MM.1S (cell line): ENCODE measurements around the gene JMJD7.
A peak's percentile ranks its signal among the peaks of the same experiment; 100 is the strongest.

Experiments used
- DNase-seq: peaks from one replicate; pipeline ENCODE4 v3.0.0-alpha.2; 2015
- H2AFZ ChIP-seq: fragments of 300-600 bp; sonication (generic); 2 replicates; pipeline ENCODE4 v1.6.0; 2016; ENCODE audit warnings: antibody characterized with exemption, low read length
- H3F3A ChIP-seq: fragments of 300-600 bp; sonication (generic); 2 replicates; pipeline ENCODE4 v1.6.1; 2016; ENCODE audit warnings: mild to moderate bottlenecking, antibody characterized with exemption, low read length, moderate library complexity, mixed read lengths; ENCODE audit not compliant: insufficient read depth
- H3K27ac ChIP-seq: fragments of 300-600 bp; sonication (generic); 2 replicates; pipeline ENCODE4 v1.5.1; 2016; ENCODE audit warnings: mild to moderate bottlenecking, low read length
- H3K27me3 ChIP-seq: fragments of 300-600 bp; sonication (generic); replicated peaks from 2 replicates; pipeline ENCODE4 v1.6.0; 2016; ENCODE audit warnings: low read length; ENCODE audit not compliant: insufficient read depth
- H3K36me3 ChIP-seq: fragments of 300-600 bp; sonication (generic); replicated peaks from 2 replicates; pipeline ENCODE4 v1.6.1; 2016; ENCODE audit warnings: mild to moderate bottlenecking, low read length, mixed read lengths; ENCODE audit not compliant: insufficient read depth
- H3K4me1 ChIP-seq: fragments of 300-600 bp; sonication (generic); 2 replicates; pipeline ENCODE4 v1.6.1; 2016; ENCODE audit warnings: low read length, mixed read lengths
- H3K4me2 ChIP-seq: fragments of 300-600 bp; sonication (generic); 2 replicates; pipeline ENCODE4 v1.6.0; 2016; ENCODE audit warnings: low read depth, low read length
- H3K4me3 ChIP-seq: fragments of 300-600 bp; sonication (generic); 2 replicates; pipeline ENCODE4 v1.5.1; 2016; ENCODE audit warnings: low read length, mixed read lengths
- H3K79me2 ChIP-seq: fragments of 300-600 bp; sonication (generic); 2 replicates; pipeline ENCODE4 v1.6.1; 2016; ENCODE audit warnings: mixed run types, low read length, mixed read lengths
- H3K9ac ChIP-seq: fragments of 300-600 bp; sonication (generic); 2 replicates; pipeline ENCODE4 v1.6.1; 2016; ENCODE audit warnings: low read length, mixed read lengths
- H3K9me2 ChIP-seq: fragments of 300-600 bp; sonication (generic); replicated peaks from 2 replicates; pipeline ENCODE4 v1.6.1; 2016; ENCODE audit warnings: mild to moderate bottlenecking, low read length, mixed read lengths; ENCODE audit not compliant: insufficient read depth
- H3K9me3 ChIP-seq: fragments of 300-600 bp; sonication (generic); replicated peaks from 2 replicates; pipeline ENCODE4 v1.6.1; 2016; ENCODE audit warnings: mild to moderate bottlenecking, low read length, mixed read lengths; ENCODE audit not compliant: insufficient read depth
- H4K20me1 ChIP-seq: fragments of 300-600 bp; sonication (generic); 2 replicates; pipeline ENCODE4 v1.6.1; 2016; ENCODE audit warnings: mild to moderate bottlenecking, low read length, moderate library complexity, mixed read lengths; ENCODE audit not compliant: insufficient read depth
- EZH2 ChIP-seq: fragments of 300-600 bp; sonication (generic); optimal IDR thresholded peaks from 2 replicates; pipeline ENCODE3; 2017; ENCODE audit warnings: low read depth, mild to moderate bottlenecking, antibody characterized with exemption, low read length, mixed read lengths
- EZH2phosphoT487 ChIP-seq: fragments of 300-600 bp; sonication (generic); IDR thresholded peaks from 2 replicates; pipeline ENCODE4 v1.6.1; 2018; ENCODE audit warnings: antibody characterized with exemption, low read length
- TF ChIP-seq, protein P1 (sequence below): fragments of 300-600 bp; sonication (generic); IDR thresholded peaks from 2 replicates; pipeline ENCODE4 v1.5.1; 2016; ENCODE audit warnings: antibody characterized with exemption, low read length, mixed read lengths

Gene JMJD7

DNA sequence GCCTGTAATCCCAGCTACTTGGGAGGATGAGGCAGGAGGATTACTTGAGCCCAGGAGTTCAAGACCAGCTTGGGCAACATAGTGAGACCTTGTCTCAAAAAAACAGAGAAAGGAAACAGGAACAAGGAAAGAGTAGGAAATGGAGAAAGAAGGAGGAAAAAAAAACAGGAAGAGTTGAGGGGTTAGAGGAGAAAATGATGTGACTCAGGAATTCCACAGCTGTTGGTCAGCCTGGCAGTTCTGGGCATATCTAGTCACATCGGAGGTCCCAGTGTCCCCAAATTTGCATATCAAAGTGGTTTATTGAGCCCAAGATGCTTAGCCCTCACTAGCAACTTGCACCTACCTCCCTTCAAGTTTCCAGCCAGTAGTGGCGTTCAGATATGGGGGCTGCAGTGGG lies 18.8 kb upstream of the JMJD7 start:
- H3F3A ChIP-seq: no peaks in the 10 kb centered on the region
- H2AFZ ChIP-seq: no peak overlapping the region
- H3K27me3 ChIP-seq: no peaks in the 10 kb centered on the region
- no peak for TF ChIP-seq EZH2phosphoT487
- TF ChIP-seq, protein P1, sequence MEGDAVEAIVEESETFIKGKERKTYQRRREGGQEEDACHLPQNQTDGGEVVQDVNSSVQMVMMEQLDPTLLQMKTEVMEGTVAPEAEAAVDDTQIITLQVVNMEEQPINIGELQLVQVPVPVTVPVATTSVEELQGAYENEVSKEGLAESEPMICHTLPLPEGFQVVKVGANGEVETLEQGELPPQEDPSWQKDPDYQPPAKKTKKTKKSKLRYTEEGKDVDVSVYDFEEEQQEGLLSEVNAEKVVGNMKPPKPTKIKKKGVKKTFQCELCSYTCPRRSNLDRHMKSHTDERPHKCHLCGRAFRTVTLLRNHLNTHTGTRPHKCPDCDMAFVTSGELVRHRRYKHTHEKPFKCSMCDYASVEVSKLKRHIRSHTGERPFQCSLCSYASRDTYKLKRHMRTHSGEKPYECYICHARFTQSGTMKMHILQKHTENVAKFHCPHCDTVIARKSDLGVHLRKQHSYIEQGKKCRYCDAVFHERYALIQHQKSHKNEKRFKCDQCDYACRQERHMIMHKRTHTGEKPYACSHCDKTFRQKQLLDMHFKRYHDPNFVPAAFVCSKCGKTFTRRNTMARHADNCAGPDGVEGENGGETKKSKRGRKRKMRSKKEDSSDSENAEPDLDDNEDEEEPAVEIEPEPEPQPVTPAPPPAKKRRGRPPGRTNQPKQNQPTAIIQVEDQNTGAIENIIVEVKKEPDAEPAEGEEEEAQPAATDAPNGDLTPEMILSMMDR: no peak
- TF ChIP-seq EZH2: no peak
- no peaks in the 10 kb centered on the region for H3K79me2 ChIP-seq
- H4K20me1 ChIP-seq: no peaks in the 10 kb centered on the region
- H3K9me3 ChIP-seq: no peaks in the 10 kb centered on the region
- no peak overlapping the region for H3K27ac ChIP-seq
- no peak for DNase-seq
- no peak overlapping the region for H3K9ac ChIP-seq
- no peaks in the 10 kb centered on the region for H3K9me2 ChIP-seq
- H3K36me3 ChIP-seq: no peaks in the 10 kb centered on the region
- no peaks in the 10 kb centered on the region for H3K4me1 ChIP-seq
- H3K4me2 ChIP-seq: no peak overlapping the region
- H3K4me3 ChIP-seq: no peak overlapping the region

DNA sequence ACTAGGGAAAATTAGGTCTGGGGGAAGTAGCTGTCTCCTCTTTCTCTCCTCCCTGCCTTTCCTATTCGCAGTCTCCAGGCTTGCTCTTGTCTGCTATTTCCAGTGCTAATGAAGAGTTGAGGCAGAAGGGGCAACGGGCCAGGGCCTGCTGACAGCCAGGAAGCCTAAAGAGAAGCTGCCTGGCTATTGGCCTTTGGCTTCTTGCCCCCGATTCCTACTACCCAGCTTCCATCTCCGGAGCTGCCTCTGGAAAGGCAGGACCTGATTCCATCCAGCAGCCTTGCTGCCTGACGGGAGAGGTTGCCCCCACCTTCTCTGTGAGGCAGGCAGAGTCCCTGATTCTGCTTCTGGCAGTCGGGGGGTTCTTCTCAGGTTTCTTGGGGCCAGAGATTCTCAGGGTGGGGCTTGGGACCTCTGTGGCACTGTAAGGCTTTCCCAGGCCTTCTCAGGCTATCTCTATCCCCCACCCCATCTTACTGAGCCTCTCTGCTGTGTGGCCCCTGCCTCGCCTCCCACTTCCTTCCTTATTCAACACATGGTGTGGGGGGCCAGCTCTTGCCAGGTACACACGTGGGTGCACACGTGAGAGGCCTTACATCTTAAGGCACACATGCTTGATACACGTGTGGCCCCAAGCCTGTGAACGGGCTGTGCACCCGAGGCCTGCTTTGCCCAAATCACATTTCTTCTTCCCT lies 18.2 kb upstream of the JMJD7 start:
- no peaks in the 10 kb centered on the region for H3K9me3 ChIP-seq
- no peak for DNase-seq
- H2AFZ ChIP-seq: no peak overlapping the region
- no peaks in the 10 kb centered on the region for H3F3A ChIP-seq
- no peaks in the 10 kb centered on the region for H3K27me3 ChIP-seq
- H3K4me2 ChIP-seq: no peak overlapping the region
- no peaks in the 10 kb centered on the region for H3K9me2 ChIP-seq
- no peak overlapping the region for H3K27ac ChIP-seq
- no peaks in the 10 kb centered on the region for H3K79me2 ChIP-seq
- H3K36me3 ChIP-seq: no peaks in the 10 kb centered on the region
- no peak overlapping the region for H3K4me3 ChIP-seq
- TF ChIP-seq EZH2 (no peak), EZH2phosphoT487 (no peak)
- TF ChIP-seq, protein P1: no peak
- H3K4me1 ChIP-seq: no peaks in the 10 kb centered on the region
- H3K9ac ChIP-seq: no peak overlapping the region
- H4K20me1 ChIP-seq: no peaks in the 10 kb centered on the region

DNA sequence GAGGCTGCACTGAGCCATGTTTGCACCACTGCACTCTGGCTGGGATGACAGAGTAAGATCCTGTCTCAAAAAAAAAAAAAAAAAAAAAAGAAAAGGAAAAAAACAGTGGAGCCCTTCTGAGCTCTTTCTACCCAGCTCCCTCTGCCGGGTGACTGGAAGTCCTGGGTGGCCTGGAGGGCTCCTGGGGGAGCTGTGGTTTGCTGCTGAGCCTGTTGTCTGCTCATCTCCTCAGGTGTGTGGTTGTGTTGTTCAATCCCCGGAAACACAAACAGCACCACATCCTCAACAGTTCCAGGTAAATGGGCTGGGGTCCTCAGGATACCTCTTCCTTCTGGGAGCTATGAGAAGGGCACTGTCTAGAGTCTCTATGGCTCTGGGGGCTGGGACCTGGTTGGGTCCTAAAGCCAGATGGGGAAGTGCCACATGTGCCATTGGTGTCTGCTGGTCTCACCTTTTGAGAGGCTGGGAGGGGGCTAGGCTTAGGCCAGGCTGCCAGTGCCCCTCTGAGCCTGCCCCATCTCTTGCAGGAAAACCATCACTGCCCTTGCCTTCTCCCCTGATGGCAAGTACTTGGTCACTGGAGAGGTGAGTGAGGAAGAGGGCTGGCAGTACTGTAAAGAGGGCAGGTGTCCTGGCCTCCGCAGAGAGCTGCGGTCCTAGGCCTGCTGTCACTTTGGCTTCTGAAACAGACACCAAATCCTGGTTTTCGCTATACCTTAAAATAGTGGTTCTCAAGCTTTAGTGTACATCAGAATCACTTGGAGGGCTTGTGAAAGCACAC lies 17.1 kb upstream of the JMJD7 start:
- Histone ChIP-seq H3K4me1 (no peaks in the 10 kb centered on the region), H3K4me2 (no peak overlapping the region)

More for the DNA sequence above, 17.1 kb upstream of the JMJD7 start:
- no peaks in the 10 kb centered on the region for H4K20me1 ChIP-seq
- no peaks in the 10 kb centered on the region for H3K9me2 ChIP-seq
- no peak overlapping the region for H3K9ac ChIP-seq
- TF ChIP-seq EZH2phosphoT487 (no peak), EZH2 (no peak)
- TF ChIP-seq, protein P1: no peak
- H3F3A ChIP-seq: no peaks in the 10 kb centered on the region
- no peaks in the 10 kb centered on the region for H3K9me3 ChIP-seq
- H2AFZ ChIP-seq: 0 out of 2 replicates have a peak overlapping the region, but pooled peaks have one; percentile 1
- H3K79me2 ChIP-seq: no peaks in the 10 kb centered on the region
- no peaks in the 10 kb centered on the region for H3K27me3 ChIP-seq
- H3K36me3 ChIP-seq: no peaks in the 10 kb centered on the region
- no peak for DNase-seq
- no peak overlapping the region for H3K4me3 ChIP-seq
- no peak overlapping the region for H3K27ac ChIP-seq
